ENCODE data around the gene ABT1. TPM values are rescaled to one million over a fixed set of nuclear protein-coding genes. Genes with fewer than 3 reads are reported as not detected.
A peak's percentile ranks its signal among the peaks of the same experiment; 100 is the strongest.

The ABT1 gene
- total RNA-seq, 1 donor from 2014 or later = 15.7 TPM

DNA sequence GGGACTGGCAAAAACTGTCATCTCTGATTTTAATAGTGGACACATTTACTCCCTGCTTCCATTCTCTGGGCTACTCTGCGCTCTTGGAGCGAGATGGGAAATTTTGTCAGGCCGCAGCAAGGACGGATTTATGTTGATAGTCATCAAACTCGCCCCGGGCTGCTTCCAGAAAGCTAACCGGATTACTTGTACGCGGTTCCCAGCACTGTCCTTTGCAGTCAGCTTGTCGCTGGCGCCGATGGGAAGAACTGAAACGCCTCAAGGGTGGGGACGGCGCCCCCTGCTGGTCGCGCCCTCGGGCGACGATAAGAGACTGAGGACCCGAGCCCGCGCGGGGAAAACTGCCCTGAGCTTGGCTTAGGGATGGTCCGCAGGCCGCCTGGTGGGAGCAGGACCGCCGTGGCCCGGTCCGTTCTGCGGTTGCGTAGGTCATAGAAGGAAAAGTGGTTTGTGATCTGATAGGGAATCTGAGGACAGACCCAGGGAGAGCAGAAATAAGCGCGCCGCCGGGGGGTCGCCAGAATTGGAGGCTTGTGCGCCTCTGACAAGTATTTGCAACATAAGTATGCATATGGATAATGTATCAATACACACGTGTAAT is 984 bp upstream of the ABT1 start:
- TF ChIP-seq, protein P1, sequence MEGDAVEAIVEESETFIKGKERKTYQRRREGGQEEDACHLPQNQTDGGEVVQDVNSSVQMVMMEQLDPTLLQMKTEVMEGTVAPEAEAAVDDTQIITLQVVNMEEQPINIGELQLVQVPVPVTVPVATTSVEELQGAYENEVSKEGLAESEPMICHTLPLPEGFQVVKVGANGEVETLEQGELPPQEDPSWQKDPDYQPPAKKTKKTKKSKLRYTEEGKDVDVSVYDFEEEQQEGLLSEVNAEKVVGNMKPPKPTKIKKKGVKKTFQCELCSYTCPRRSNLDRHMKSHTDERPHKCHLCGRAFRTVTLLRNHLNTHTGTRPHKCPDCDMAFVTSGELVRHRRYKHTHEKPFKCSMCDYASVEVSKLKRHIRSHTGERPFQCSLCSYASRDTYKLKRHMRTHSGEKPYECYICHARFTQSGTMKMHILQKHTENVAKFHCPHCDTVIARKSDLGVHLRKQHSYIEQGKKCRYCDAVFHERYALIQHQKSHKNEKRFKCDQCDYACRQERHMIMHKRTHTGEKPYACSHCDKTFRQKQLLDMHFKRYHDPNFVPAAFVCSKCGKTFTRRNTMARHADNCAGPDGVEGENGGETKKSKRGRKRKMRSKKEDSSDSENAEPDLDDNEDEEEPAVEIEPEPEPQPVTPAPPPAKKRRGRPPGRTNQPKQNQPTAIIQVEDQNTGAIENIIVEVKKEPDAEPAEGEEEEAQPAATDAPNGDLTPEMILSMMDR (conservative IDR thresholded peaks at IDR 0.05; ENCODE audit: low read depth, low read length) = peak; percentile 93

DNA sequence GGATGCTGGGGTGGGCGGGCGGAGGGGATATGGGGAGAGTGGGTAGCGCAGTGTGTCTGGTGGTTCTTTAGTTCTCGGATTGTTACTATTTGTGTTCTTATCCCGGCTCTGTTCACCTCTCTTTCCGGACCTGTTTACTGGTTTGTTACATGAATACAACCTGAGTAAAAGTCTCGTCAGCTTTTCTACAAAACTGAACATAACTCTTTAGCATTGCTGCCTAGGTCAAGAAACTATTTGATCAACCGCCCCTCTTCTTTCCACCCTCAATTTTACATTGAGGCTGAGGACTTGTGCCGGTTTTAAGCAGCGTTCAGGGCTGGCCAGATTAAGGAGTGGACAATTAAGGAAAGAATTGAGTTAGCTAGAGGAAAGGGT is 625 bp downstream of the ABT1 start:
- H3K4me3 ChIP-seq (ENCODE audit: low read depth, low read length) = peak overlapping the region; percentile 100
- DNase-seq (ENCODE audit: low read depth) = no peak
- TF ChIP-seq, protein P1 (conservative IDR thresholded peaks at IDR 0.05; ENCODE audit: low read depth, low read length) = no peak

More for the DNA sequence above, 984 bp upstream of the ABT1 start:
- peak overlapping the region; percentile 100 for H3K4me3 ChIP-seq (ENCODE audit: low read depth, low read length)
- DNase-seq (ENCODE audit: low read depth) = no peak

DNA sequence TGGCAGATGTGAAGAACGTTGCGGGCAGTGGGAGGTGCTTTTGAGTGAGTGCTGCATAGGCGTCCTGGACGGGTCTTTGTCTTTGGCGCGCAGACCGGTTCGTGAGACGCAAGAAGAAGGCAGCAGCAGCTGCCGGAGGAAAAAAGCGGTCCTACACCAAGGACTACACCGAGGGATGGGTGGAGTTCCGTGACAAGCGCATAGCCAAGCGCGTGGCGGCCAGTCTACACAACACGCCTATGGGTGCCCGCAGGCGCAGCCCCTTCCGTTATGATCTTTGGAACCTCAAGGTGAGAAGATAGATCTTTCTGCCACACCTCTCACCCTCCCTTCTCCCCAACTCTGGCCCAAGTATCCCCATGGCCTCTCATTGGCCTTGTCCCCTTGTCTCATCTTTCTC is 1.1 kb downstream of the ABT1 start:
- no peak for DNase-seq (ENCODE audit: low read depth)
- TF ChIP-seq, protein P1 (conservative IDR thresholded peaks at IDR 0.05; ENCODE audit: low read depth, low read length) = no peak
- H3K4me3 ChIP-seq (ENCODE audit: low read depth, low read length) = peak overlapping the region; percentile 100

- TF ChIP-seq, protein P1 (conservative IDR thresholded peaks at IDR 0.05; ENCODE audit: low read depth, low read length) = no peak
- H3K4me3 ChIP-seq (ENCODE audit: low read depth, low read length) = peak overlapping the region; percentile 100
Measured at GRCh38 chr6:26598267-26598666, 1.5 kb downstream of the ABT1 start.

GRCh38 chr6:26599134-26599533 is 2.4 kb downstream of the ABT1 start:
- TF ChIP-seq, protein P1 (conservative IDR thresholded peaks at IDR 0.05; ENCODE audit: low read depth, low read length) = no peak
- H3K4me3 ChIP-seq (ENCODE audit: low read depth, low read length) = no peak overlapping the region
- no peak for DNase-seq (ENCODE audit: low read depth)

More at GRCh38 chr6:26598267-26598666, 1.5 kb downstream of the ABT1 start:
- DNase-seq (ENCODE audit: low read depth) = no peak

- DNase-seq (ENCODE audit: low read depth) = no peak
- TF ChIP-seq, protein P1 (conservative IDR thresholded peaks at IDR 0.05; ENCODE audit: low read depth, low read length) = no peak
- H3K4me3 ChIP-seq (ENCODE audit: low read depth, low read length) = no peak overlapping the region
Measured at GRCh38 chr6:26599591-26599990, 2.8 kb downstream of the ABT1 start.

DNA sequence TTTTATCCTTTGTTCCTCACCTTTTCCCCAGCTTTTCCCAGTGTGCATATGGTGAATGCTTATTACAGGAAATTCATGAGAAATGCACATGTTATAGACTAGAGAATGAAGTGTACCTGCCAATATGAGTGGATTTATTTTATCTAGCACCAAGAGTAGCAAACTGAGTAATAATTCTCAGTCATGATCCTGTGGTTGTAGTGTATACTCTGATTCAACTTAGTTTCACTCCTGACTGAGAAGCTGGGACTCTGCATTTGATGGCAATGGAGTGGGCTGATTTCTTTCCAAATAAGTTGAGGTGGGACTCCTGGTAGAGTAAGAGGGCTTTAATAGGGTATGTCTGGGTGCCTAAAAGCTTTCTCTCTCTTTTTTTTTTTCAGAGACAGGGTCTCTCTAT is 4.0 kb downstream of the ABT1 start:
- TF ChIP-seq, protein P1 (conservative IDR thresholded peaks at IDR 0.05; ENCODE audit: low read depth, low read length) = no peak
- DNase-seq (ENCODE audit: low read depth) = no peak
- H3K4me3 ChIP-seq (ENCODE audit: low read depth, low read length) = no peak overlapping the region
